Measurements from ENCODE around the gene ENPP7.

ENPP7 gene

GRCh38 chr17:79732804-79733691, 2.3 kb downstream of the ENPP7 start:
- no peak for DNase-seq

- DNase-seq, result no peak
Measured at GRCh38 chr17:79733692-79734070, 2.9 kb downstream of the ENPP7 start.

GRCh38 chr17:79735096-79735495, 4.4 kb downstream of the ENPP7 start:
- DNase-seq, result no peak

- DNase-seq, result no peak
Measured at GRCh38 chr17:79737046-79737921, 6.5 kb downstream of the ENPP7 start.

GRCh38 chr17:79737922-79738578, 7.3 kb downstream of the ENPP7 start:
- DNase-seq, result no peak

GRCh38 chr17:79738643-79739042, 7.9 kb downstream of the ENPP7 start:
- DNase-seq, result no peak

GRCh38 chr17:79739148-79740062, 8.7 kb downstream of the ENPP7 start:
- no peak for DNase-seq

- no peak for DNase-seq
Measured at GRCh38 chr17:79740413-79740812, 9.7 kb downstream of the ENPP7 start.

GRCh38 chr17:79741401-79741750, 10.6 kb downstream of the ENPP7 start:
- no peak for DNase-seq

GRCh38 chr17:79741751-79742588, 11.2 kb downstream of the ENPP7 start:
- DNase-seq, result no peak

- no peak for DNase-seq
Measured at GRCh38 chr17:79742589-79742918, 11.8 kb downstream of the ENPP7 start.

GRCh38 chr17:79742951-79743476, 12.3 kb downstream of the ENPP7 start:
- DNase-seq, result no peak

- no peak for DNase-seq
Measured at GRCh38 chr17:79743614-79744013, 12.9 kb downstream of the ENPP7 start.

- no peak for DNase-seq
Measured at GRCh38 chr17:79745641-79746105, 14.9 kb downstream of the ENPP7 start.

GRCh38 chr17:79746889-79747507, 16.3 kb downstream of the ENPP7 start:
- no peak for DNase-seq

- DNase-seq, result no peak
Measured at GRCh38 chr17:79747508-79748294, 17.0 kb downstream of the ENPP7 start.

GRCh38 chr17:79748295-79749099, 17.8 kb downstream of the ENPP7 start:
- no peak for DNase-seq

- no peak for DNase-seq
Measured at GRCh38 chr17:79749156-79749815, 18.5 kb downstream of the ENPP7 start.
